GM23338 (cell line): ENCODE results near the gene COL9A1. TPM values are rescaled to one million over a fixed set of nuclear protein-coding genes. Genes with fewer than 3 reads are reported as not detected.

ENCODE experiments used
- ATAC-seq: fragments of 200-7000 bp; cut with Tn5 transposase; 3 replicates; pipeline ENCODE4 v1.9.1; 2020
- DNase-seq: peaks from one replicate; pipeline ENCODE4 v3.0.0-alpha.2; 2015; ENCODE audit warnings: low spot score
- H2AFZ ChIP-seq: fragments of 200-600 bp; sonication (generic); 2 replicates; pipeline ENCODE4 v1.8.0; 2016; ENCODE audit warnings: antibody characterized with exemption, mild to moderate bottlenecking, moderate library complexity
- H3F3A ChIP-seq: fragments of 200-600 bp; sonication (generic); replicated peaks from 2 replicates; pipeline ENCODE4 v1.8.0; 2017; ENCODE audit warnings: antibody characterized with exemption, mixed run types, low read depth
- H3K27ac ChIP-seq: fragments of 200-600 bp; sonication (generic); 2 replicates; pipeline ENCODE4 v1.6.1; 2016; ENCODE audit warnings: low read depth
- H3K27me3 ChIP-seq: fragments of 200-600 bp; sonication (generic); 2 replicates; pipeline ENCODE4 v1.8.0; 2016; ENCODE audit warnings: mild to moderate bottlenecking, mixed run types, moderate library complexity; ENCODE audit not compliant: insufficient read depth
- H3K36me3 ChIP-seq: fragments of 200-600 bp; sonication (generic); 2 replicates; pipeline ENCODE4 v1.8.0; 2016; ENCODE audit warnings: mild to moderate bottlenecking; ENCODE audit not compliant: insufficient read depth
- H3K4me1 ChIP-seq: fragments of 200-600 bp; sonication (generic); 2 replicates; pipeline ENCODE4 v1.8.0; 2016; ENCODE audit warnings: mild to moderate bottlenecking, moderate library complexity; ENCODE audit not compliant: insufficient read depth
- H3K4me2 ChIP-seq: fragments of 200-600 bp; sonication (generic); 2 replicates; pipeline ENCODE4 v1.7.1; 2017; ENCODE audit warnings: mixed run types
- H3K4me3 ChIP-seq: fragments of 200-600 bp; sonication (generic); 2 replicates; pipeline ENCODE4 v1.6.1; 2016; ENCODE audit warnings: mixed run types
- H3K79me2 ChIP-seq: fragments of 200-600 bp; sonication (generic); replicated peaks from 2 replicates; pipeline ENCODE4 v1.8.0; 2017; ENCODE audit warnings: mild to moderate bottlenecking; ENCODE audit not compliant: insufficient read depth
- H3K9me2 ChIP-seq: fragments of 200-600 bp; sonication (generic); 2 replicates; pipeline ENCODE4 v1.8.0; 2017; ENCODE audit not compliant: insufficient read depth
- H4K20me1 ChIP-seq: fragments of 200-600 bp; sonication (generic); replicated peaks from 2 replicates; pipeline ENCODE4 v1.8.0; 2017; ENCODE audit warnings: mild to moderate bottlenecking; ENCODE audit not compliant: insufficient read depth
- H3K27ac Mint-ChIP-seq: 2 replicates; pipeline ENCODE4 v1.8.0; 2020; ENCODE audit warnings: inconsistent platforms, mild to moderate bottlenecking, moderate library complexity, mixed read lengths
- H3K27me3 Mint-ChIP-seq: 3 replicates; pipeline ENCODE4 v1.8.0; 2022; ENCODE audit warnings: low read depth, mild to moderate bottlenecking, moderate library complexity, mixed read lengths, inconsistent platforms; ENCODE audit not compliant: insufficient read depth, poor library complexity
- H3K36me3 Mint-ChIP-seq: 3 replicates; pipeline ENCODE4 v1.8.0; 2021; ENCODE audit warnings: low read depth, mild to moderate bottlenecking, inconsistent platforms, moderate library complexity, mixed read lengths
- H3K4me1 Mint-ChIP-seq: 3 replicates; pipeline ENCODE4 v1.8.0; 2020; ENCODE audit warnings: mild to moderate bottlenecking, inconsistent platforms, mixed read lengths
- H3K4me3 Mint-ChIP-seq: 3 replicates; pipeline ENCODE4 v1.8.0; 2021; ENCODE audit warnings: moderate library complexity, mild to moderate bottlenecking, inconsistent platforms, mixed read lengths
- H3K9me3 Mint-ChIP-seq: 3 replicates; pipeline ENCODE4 v1.8.0; 2020; ENCODE audit warnings: moderate library complexity, mild to moderate bottlenecking, inconsistent platforms, mixed read lengths
- EZH2 ChIP-seq: fragments of 200-600 bp; sonication (generic); IDR thresholded peaks from one replicate; pipeline ENCODE4 v1.8.0; 2017; ENCODE audit warnings: antibody characterized with exemption, mild to moderate bottlenecking, low read depth; ENCODE audit not compliant: unreplicated experiment
- EZH2phosphoT487 ChIP-seq: fragments of 200-600 bp; sonication (generic); IDR thresholded peaks from one replicate; pipeline ENCODE4 v1.8.1; 2018; ENCODE audit warnings: antibody characterized with exemption; ENCODE audit not compliant: unreplicated experiment
- JUNB ChIP-seq: IDR thresholded peaks from one replicate; pipeline ENCODE4 v1.6.1; 2016; ENCODE audit warnings: antibody characterized with exemption; ENCODE audit not compliant: unreplicated experiment
- NANOG ChIP-seq: IDR thresholded peaks from 2 replicates; pipeline ENCODE4 v1.6.1; 2016; ENCODE audit warnings: antibody characterized with exemption, borderline replicate concordance
- POLR2AphosphoS5 ChIP-seq: IDR thresholded peaks from 2 replicates; pipeline ENCODE4 v1.6.1; 2016; ENCODE audit warnings: antibody characterized with exemption, low read depth
- STAT1 ChIP-seq: IDR thresholded peaks from one replicate; pipeline ENCODE4 v1.6.1; 2016; ENCODE audit warnings: antibody characterized with exemption; ENCODE audit not compliant: unreplicated experiment
- polyA plus RNA-seq: library from polyadenylated mRNA; unstranded; fragments of >200 nt; fragmentation: Nextera tagmentation; extraction: Ambion mirVana; gene quantifications from 2 replicates; pipeline ENCODE4 v1.2.1, GENCODE V29; 2016
- total RNA-seq: library from RNA; depleted of rRNA; stranded (reverse); fragments of >200 nt; shearing (Covaris generic); gene quantifications from 2 replicates; pipeline ENCODE4 v1.2.3, GENCODE V29; 2014
- TF ChIP-seq, protein P1 (sequence below): IDR thresholded peaks from one replicate; pipeline ENCODE4 v1.6.1; 2018; ENCODE audit warnings: antibody characterized with exemption; ENCODE audit not compliant: unreplicated experiment
- TF ChIP-seq, protein P2 (sequence below): IDR thresholded peaks from 2 replicates; pipeline ENCODE4 v1.6.1; 2016; ENCODE audit warnings: antibody characterized with exemption
- TF ChIP-seq, protein P3 (sequence below), 2 experiments: fragments of 200-600 bp in 1 of 2; sonication (generic) in 1 of 2; conservative IDR thresholded peaks; 2 replicates each; pipeline versions ENCODE4 v1.5.1 to v1.6.1; 2016 to 2017; ENCODE audit warnings: antibody characterized with exemption in 2 of 2, low read depth in 2 of 2, mild to moderate bottlenecking in 2 of 2, moderate library complexity in 1 of 2

Gene COL9A1
- total and polyA plus RNA-seq, 2 experiments from 2014 or later: 16.0 to 20.3 TPM

DNA sequence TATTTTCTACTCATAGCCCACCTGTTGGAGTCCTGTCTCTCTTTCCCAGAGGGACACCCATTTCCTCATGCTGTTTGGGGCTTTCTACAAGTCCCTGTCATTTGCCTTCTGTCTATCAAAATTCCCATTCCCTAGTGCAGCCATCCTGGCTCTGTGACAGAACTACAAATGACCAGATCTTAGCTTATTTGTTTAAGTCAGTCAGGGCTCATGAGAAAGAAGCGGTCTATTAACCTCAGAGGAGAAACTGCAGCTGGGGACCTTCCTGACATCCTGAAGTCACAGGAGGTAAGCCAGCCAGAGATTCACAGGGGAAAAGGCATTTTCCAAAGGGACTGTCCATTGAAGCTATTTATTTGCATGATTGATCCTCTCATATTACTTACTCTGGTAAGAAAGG is 1.7 kb upstream of the COL9A1 start (continued):
- TF ChIP-seq, protein P1, sequence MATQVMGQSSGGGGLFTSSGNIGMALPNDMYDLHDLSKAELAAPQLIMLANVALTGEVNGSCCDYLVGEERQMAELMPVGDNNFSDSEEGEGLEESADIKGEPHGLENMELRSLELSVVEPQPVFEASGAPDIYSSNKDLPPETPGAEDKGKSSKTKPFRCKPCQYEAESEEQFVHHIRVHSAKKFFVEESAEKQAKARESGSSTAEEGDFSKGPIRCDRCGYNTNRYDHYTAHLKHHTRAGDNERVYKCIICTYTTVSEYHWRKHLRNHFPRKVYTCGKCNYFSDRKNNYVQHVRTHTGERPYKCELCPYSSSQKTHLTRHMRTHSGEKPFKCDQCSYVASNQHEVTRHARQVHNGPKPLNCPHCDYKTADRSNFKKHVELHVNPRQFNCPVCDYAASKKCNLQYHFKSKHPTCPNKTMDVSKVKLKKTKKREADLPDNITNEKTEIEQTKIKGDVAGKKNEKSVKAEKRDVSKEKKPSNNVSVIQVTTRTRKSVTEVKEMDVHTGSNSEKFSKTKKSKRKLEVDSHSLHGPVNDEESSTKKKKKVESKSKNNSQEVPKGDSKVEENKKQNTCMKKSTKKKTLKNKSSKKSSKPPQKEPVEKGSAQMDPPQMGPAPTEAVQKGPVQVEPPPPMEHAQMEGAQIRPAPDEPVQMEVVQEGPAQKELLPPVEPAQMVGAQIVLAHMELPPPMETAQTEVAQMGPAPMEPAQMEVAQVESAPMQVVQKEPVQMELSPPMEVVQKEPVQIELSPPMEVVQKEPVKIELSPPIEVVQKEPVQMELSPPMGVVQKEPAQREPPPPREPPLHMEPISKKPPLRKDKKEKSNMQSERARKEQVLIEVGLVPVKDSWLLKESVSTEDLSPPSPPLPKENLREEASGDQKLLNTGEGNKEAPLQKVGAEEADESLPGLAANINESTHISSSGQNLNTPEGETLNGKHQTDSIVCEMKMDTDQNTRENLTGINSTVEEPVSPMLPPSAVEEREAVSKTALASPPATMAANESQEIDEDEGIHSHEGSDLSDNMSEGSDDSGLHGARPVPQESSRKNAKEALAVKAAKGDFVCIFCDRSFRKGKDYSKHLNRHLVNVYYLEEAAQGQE: no peak

DNA sequence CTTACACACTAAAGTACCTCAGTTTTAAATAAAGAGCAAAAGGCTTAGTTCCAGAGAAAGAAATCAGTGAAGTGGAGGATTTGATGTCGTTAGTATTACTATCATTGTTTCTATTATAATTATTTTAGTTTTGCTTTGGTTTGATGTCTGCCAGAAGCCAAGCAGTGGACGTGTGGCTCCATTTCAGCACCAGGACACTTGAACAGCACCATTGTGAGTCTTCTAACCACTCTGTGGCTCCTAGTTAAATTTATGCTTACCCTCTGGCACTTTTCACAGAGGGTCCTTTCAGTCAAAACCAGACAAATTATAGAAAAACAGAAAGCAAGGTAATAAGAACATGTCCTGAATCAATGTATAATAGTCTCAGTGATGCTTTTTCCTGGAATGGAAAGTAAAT is 3.4 kb downstream of the COL9A1 start:
- Mint-ChIP-seq H3K36me3 (no peaks in the 10 kb centered on the region), H3K27me3 (no peaks in the 10 kb centered on the region), H3K4me3 (no peak overlapping the region), H3K4me1 (peaks cover 5% of the 10 kb centered on the region), H3K27ac (no peak overlapping the region), H3K9me3 (no peaks in the 10 kb centered on the region)
- DNase-seq (peak; percentile 17), ATAC-seq (no peak)
- H2AFZ ChIP-seq: no peak overlapping the region
- no peaks in the 10 kb centered on the region for H4K20me1 ChIP-seq
- H3K9me2 ChIP-seq: no peaks in the 10 kb centered on the region
- TF ChIP-seq, protein P1: peak; percentile 66
- no peak for TF ChIP-seq POLR2AphosphoS5
- no peaks in the 10 kb centered on the region for H3F3A ChIP-seq
- H3K79me2 ChIP-seq: no peaks in the 10 kb centered on the region
- no peak overlapping the region for H3K4me2 ChIP-seq
- peaks cover 2% of the 10 kb centered on the region for H3K4me1 ChIP-seq
- H3K27ac ChIP-seq: no peak overlapping the region
- H3K4me3 ChIP-seq: no peak overlapping the region
- no peaks in the 10 kb centered on the region for H3K36me3 ChIP-seq
- H3K27me3 ChIP-seq: no peaks in the 10 kb centered on the region

DNA sequence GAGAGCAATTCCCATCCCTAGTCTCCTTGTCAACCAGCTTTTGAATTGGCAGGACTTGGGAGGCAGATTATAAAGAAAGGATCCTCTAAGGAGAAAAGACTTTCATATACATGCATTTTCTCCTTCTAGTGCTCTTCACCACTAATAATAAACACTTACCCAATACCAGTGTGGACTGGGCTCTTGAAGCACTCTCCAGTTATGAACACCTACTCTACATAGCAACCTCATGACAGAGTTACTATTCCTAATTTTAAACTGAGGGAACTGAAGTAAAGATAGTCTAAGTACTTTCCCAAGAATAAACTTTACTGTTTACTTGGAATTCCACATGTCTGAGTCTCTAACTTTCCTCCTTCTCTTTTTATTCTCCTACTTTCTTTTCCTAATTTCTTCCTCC is 4.8 kb downstream of the COL9A1 start:
- DNase-seq (no peak), ATAC-seq (no peak)
- H2AFZ ChIP-seq: no peak overlapping the region
- no peaks in the 10 kb centered on the region for H3F3A ChIP-seq
- Mint-ChIP-seq H3K27ac (no peak overlapping the region), H3K4me3 (no peak overlapping the region), H3K9me3 (no peaks in the 10 kb centered on the region), H3K27me3 (no peaks in the 10 kb centered on the region), H3K36me3 (no peaks in the 10 kb centered on the region), H3K4me1 (no peaks in the 10 kb centered on the region; the same call in 2 of the 3 replicates)
- no peaks in the 10 kb centered on the region for H3K4me1 ChIP-seq
- H4K20me1 ChIP-seq: no peaks in the 10 kb centered on the region
- H3K4me3 ChIP-seq: no peak overlapping the region
- no peaks in the 10 kb centered on the region for H3K36me3 ChIP-seq
- no peak overlapping the region for H3K27ac ChIP-seq
- no peaks in the 10 kb centered on the region for H3K79me2 ChIP-seq
- H3K27me3 ChIP-seq: no peaks in the 10 kb centered on the region
- no peak overlapping the region for H3K4me2 ChIP-seq
- no peaks in the 10 kb centered on the region for H3K9me2 ChIP-seq
- TF ChIP-seq NANOG: no peak
- TF ChIP-seq, protein P2, sequence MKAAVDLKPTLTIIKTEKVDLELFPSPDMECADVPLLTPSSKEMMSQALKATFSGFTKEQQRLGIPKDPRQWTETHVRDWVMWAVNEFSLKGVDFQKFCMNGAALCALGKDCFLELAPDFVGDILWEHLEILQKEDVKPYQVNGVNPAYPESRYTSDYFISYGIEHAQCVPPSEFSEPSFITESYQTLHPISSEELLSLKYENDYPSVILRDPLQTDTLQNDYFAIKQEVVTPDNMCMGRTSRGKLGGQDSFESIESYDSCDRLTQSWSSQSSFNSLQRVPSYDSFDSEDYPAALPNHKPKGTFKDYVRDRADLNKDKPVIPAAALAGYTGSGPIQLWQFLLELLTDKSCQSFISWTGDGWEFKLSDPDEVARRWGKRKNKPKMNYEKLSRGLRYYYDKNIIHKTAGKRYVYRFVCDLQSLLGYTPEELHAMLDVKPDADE: no peak
- no peak for TF ChIP-seq STAT1
- TF ChIP-seq JUNB: no peak
- TF ChIP-seq, protein P1: no peak
- no peak for TF ChIP-seq EZH2phosphoT487
- TF ChIP-seq, protein P3, sequence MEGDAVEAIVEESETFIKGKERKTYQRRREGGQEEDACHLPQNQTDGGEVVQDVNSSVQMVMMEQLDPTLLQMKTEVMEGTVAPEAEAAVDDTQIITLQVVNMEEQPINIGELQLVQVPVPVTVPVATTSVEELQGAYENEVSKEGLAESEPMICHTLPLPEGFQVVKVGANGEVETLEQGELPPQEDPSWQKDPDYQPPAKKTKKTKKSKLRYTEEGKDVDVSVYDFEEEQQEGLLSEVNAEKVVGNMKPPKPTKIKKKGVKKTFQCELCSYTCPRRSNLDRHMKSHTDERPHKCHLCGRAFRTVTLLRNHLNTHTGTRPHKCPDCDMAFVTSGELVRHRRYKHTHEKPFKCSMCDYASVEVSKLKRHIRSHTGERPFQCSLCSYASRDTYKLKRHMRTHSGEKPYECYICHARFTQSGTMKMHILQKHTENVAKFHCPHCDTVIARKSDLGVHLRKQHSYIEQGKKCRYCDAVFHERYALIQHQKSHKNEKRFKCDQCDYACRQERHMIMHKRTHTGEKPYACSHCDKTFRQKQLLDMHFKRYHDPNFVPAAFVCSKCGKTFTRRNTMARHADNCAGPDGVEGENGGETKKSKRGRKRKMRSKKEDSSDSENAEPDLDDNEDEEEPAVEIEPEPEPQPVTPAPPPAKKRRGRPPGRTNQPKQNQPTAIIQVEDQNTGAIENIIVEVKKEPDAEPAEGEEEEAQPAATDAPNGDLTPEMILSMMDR (conservative IDR thresholded peaks at IDR 0.05; ENCODE audit: low read depth in 2 of 2): no peak
- no peak for TF ChIP-seq EZH2
- no peak for TF ChIP-seq POLR2AphosphoS5
